Naive thymus-derived CD4-positive, alpha-beta T cell (primary cell): ENCODE data around the gene PFDN2. TPM values are rescaled to one million over a fixed set of nuclear protein-coding genes. Genes with fewer than 3 reads are reported as not detected.

ENCODE experiments used
- ATAC-seq: fragments of 150-1000 bp; cut with Tn5 transposase; 2 replicates; pipeline ENCODE4 v1.10.0; 2021; ENCODE audit warnings: mild to moderate bottlenecking, moderate library complexity
- CTCF ChIA-PET: fragments of 350-600 bp; sonication (Branson Sonifier 250); formaldehyde crosslinking; loops from one replicate; lab custom pipeline; 2021; ENCODE audit warnings: antibody characterized with exemption; lab: Charles Lee
- POLR2A ChIA-PET: fragments of 350-600 bp; sonication (Branson Sonifier 250); formaldehyde crosslinking; loops from one replicate; lab custom pipeline; 2021; ENCODE audit warnings: antibody characterized with exemption, inconsistent platforms; lab: Charles Lee
- DNase-seq, 9 donors: peaks; one replicate each; pipeline versions ENCODE4 v3.0.0 to v3.0.0-alpha.2; 2020 to 2022; ENCODE audit warnings: mixed read lengths in 1 of 9
- H3K27ac ChIP-seq: one replicate; pipeline ENCODE4 v1.7.0; 2013; ENCODE audit warnings: mild to moderate bottlenecking, low read depth, low read length, moderate library complexity
- H3K27me3 ChIP-seq, 2 donors: one replicate each; pipeline ENCODE4 v1.7.0; 2013; ENCODE audit warnings: low read length in 2 of 2, mild to moderate bottlenecking in 2 of 2, moderate library complexity in 2 of 2; ENCODE audit not compliant: control insufficient read depth in 2 of 2, insufficient read depth in 2 of 2
- H3K36me3 ChIP-seq, 3 experiments: 1 replicate in 2 of 3; 2 replicates in 1 of 3; pipeline ENCODE4 v1.7.0; 2013; ENCODE audit warnings: low read length in 3 of 3, mild to moderate bottlenecking in 3 of 3, moderate library complexity in 1 of 3; ENCODE audit not compliant: insufficient read depth in 3 of 3, control insufficient read depth in 2 of 3
- H3K4me1 ChIP-seq, 2 donors: one replicate each; pipeline ENCODE4 v1.7.0; 2013; ENCODE audit warnings: low read length in 2 of 2, mild to moderate bottlenecking in 2 of 2, moderate library complexity in 1 of 2; ENCODE audit not compliant: control insufficient read depth in 2 of 2, insufficient read depth in 2 of 2
- H3K4me3 ChIP-seq: 2 replicates; pipeline ENCODE4 v1.7.0; 2013; ENCODE audit warnings: mild to moderate bottlenecking, low read length
- H3K9me3 ChIP-seq, 3 experiments: 1 replicate in 2 of 3; 2 replicates in 1 of 3; pipeline ENCODE4 v1.7.0; 2013; ENCODE audit warnings: low read length in 3 of 3; ENCODE audit not compliant: control insufficient read depth in 2 of 3
- H3K27ac Mint-ChIP-seq, 9 donors: one replicate each; pipeline ENCODE4 v1.8.0; 2020 to 2022; ENCODE audit warnings: mixed read lengths in 9 of 9, mild to moderate bottlenecking in 8 of 9, moderate library complexity in 5 of 9, inconsistent platforms in 2 of 9
- H3K27me3 Mint-ChIP-seq, 5 donors: one replicate each; pipeline ENCODE4 v1.8.0; 2021 to 2022; ENCODE audit warnings: mixed read lengths in 5 of 5, mild to moderate bottlenecking in 1 of 5
- H3K36me3 Mint-ChIP-seq, 5 donors: one replicate each; pipeline ENCODE4 v1.8.0; 2020 to 2022; ENCODE audit warnings: mixed read lengths in 5 of 5, mild to moderate bottlenecking in 3 of 5, inconsistent platforms in 1 of 5
- H3K4me1 Mint-ChIP-seq, 7 donors: one replicate each; pipeline ENCODE4 v1.8.0; 2020 to 2022; ENCODE audit warnings: mixed read lengths in 7 of 7, mild to moderate bottlenecking in 3 of 7, inconsistent platforms in 1 of 7
- H3K4me3 Mint-ChIP-seq, 10 donors: one replicate each; pipeline ENCODE4 v1.8.0; 2020 to 2022; ENCODE audit warnings: mild to moderate bottlenecking in 10 of 10, mixed read lengths in 10 of 10, moderate library complexity in 6 of 10, inconsistent platforms in 2 of 10
- H3K9me3 Mint-ChIP-seq, 11 donors: one replicate each; pipeline ENCODE4 v1.8.0; 2020 to 2022; ENCODE audit warnings: mixed read lengths in 11 of 11, mild to moderate bottlenecking in 4 of 11, inconsistent platforms in 1 of 11, moderate library complexity in 1 of 11
- intact Hi-C, 2 donors: fragments of 100-400 bp; cut with micrococcal nuclease; formaldehyde crosslinking; loops; one replicate each; pipeline ENCODE4 v1.15.1; 2023
- polyA plus RNA-seq, 2 donors: library from polyadenylated mRNA; unstranded; fragments of 300-500 nt; fragmentation: Illumina TruSeq; gene quantifications; one replicate each; pipeline ENCODE4 v1.2.3, GENCODE V29; 2021
- total RNA-seq, 6 experiments: library from RNA in 5 of 6; stranded (reverse) in 5 of 6; gene quantifications; 1 replicate in 5 of 6; 2 replicates in 1 of 6; pipeline ENCODE4 v1.2.3 and lab custom pipeline; 2021 to 2026

Gene PFDN2
- total and polyA plus RNA-seq, 7 experiments from 2014 or later: 32.0 to 84.0 (median 37.1) TPM

- Mint-ChIP-seq H3K27me3 (no peaks in the 10 kb centered on the region), H3K4me3 (peak overlapping the region; percentile 29 to 99 (median 94)), H3K27ac (peak overlapping the region in 5 of 9 donors; percentile 10 to 76 (median 57)), H3K9me3 (no peaks in the 10 kb centered on the region), H3K36me3 (peaks cover 0 to 12% (median 0%) of the 10 kb centered on the region in 5 donors), H3K4me1 (peaks cover 52 to 91% (median 75%) of the 10 kb centered on the region in 7 donors)
- ChIA-PET CTCF (no interaction called here), POLR2A (no interaction called here)
- Histone ChIP-seq H3K9me3 (no peaks in the 10 kb centered on the region), H3K4me3 (no peak overlapping the region), H3K27ac (no peak overlapping the region), H3K4me1 (peaks cover 35 to 37% of the 10 kb centered on the region in 2 donors), H3K36me3 (peaks cover 0 to 16% (median under 1%) of the 10 kb centered on the region in 3 experiments), H3K27me3 (no peaks in the 10 kb centered on the region)
- DNase-seq (no peak), ATAC-seq (no peak)
- intact Hi-C loops: loop anchor here in 1 of 2 donors (5.0 kb wide), 1 partner anchor 318 kb away; the partner anchor contains the start of gene LY9
Measured at GRCh38 chr1:161115132-161115711, 2.6 kb downstream of the PFDN2 start.

- H3K9me3 ChIP-seq: no peaks in the 10 kb centered on the region
- ATAC-seq (no peak), DNase-seq (no peak)
- intact Hi-C loops: no loop called here
- Mint-ChIP-seq H3K27me3 (no peaks in the 10 kb centered on the region), H3K36me3 (peaks cover 0 to 12% (median 0%) of the 10 kb centered on the region in 5 donors), H3K27ac (peak overlapping the region in 2 of 9 donors; percentile 35 to 40), H3K4me3 (peak overlapping the region in 6 of 10 donors; percentile 2 to 38 (median 12)), H3K4me1 (peaks cover 47 to 84% (median 69%) of the 10 kb centered on the region in 7 donors), H3K9me3 (no peaks in the 10 kb centered on the region)
- peaks cover 30 to 35% of the 10 kb centered on the region in 2 donors for H3K4me1 ChIP-seq
- no peak overlapping the region for H3K27ac ChIP-seq
- H3K27me3 ChIP-seq: no peaks in the 10 kb centered on the region
- no peak overlapping the region for H3K4me3 ChIP-seq
- CTCF ChIA-PET: no interaction called here
- peaks cover 0 to 14% (median 0%) of the 10 kb centered on the region in 3 experiments for H3K36me3 ChIP-seq
- POLR2A ChIA-PET: no interaction called here
Measured at GRCh38 chr1:161114556-161114955, 3.3 kb downstream of the PFDN2 start.

GRCh38 chr1:161113915-161114314 is 3.9 kb downstream of the PFDN2 start:
- Mint-ChIP-seq H3K9me3 (no peaks in the 10 kb centered on the region), H3K36me3 (peaks cover 0 to 15% (median 1%) of the 10 kb centered on the region in 5 donors), H3K4me3 (peak overlapping the region in 3 of 10 donors; percentile 2 to 13 (median 11)), H3K27ac (peak overlapping the region in 3 of 9 donors; percentile 23 to 40 (median 35)), H3K4me1 (peaks cover 45 to 84% (median 68%) of the 10 kb centered on the region in 7 donors), H3K27me3 (no peaks in the 10 kb centered on the region)
- Histone ChIP-seq H3K27me3 (no peaks in the 10 kb centered on the region), H3K4me1 (peaks cover 24 to 28% of the 10 kb centered on the region in 2 donors), H3K36me3 (peaks cover 0 to 14% (median 0%) of the 10 kb centered on the region in 3 experiments), H3K9me3 (no peaks in the 10 kb centered on the region), H3K27ac (no peak overlapping the region), H3K4me3 (no peak overlapping the region)
- ChIA-PET POLR2A (interaction anchor here (1.2 kb wide), 1 partner anchor 17 kb away, joined by 3 read pairs; no protein-coding TSS in a partner anchor), CTCF (no interaction called here)
- intact Hi-C loops: no loop called here
- ATAC-seq (no peak), DNase-seq (no peak)

GRCh38 chr1:161111527-161111926 is 6.3 kb downstream of the PFDN2 start:
- ChIA-PET CTCF (interaction anchor here (0.6 to 1.4 kb wide), 2 partner anchors 8 to 14 kb away, joined by 4 read pairs; no protein-coding TSS in a partner anchor), POLR2A (interaction anchor here (0.7 to 1.4 kb wide), 7 partner anchors 17 to 80 kb away, joined by 3 to 5 read pairs (median 4); partner anchors contain the start of genes ARHGAP30, DEDD and USF1)
- DNase-seq: no peak
- H3K36me3 ChIP-seq: peaks cover 0 to 6% (median 0%) of the 10 kb centered on the region in 3 experiments
- peak overlapping the region in 4 of 9 donors; percentile 4 to 59 (median 22) for H3K27ac Mint-ChIP-seq
- H3K4me1 Mint-ChIP-seq: peaks cover 40 to 66% (median 55%) of the 10 kb centered on the region in 7 donors
- no peak overlapping the region for H3K27ac ChIP-seq
- H3K9me3 ChIP-seq: no peaks in the 10 kb centered on the region
- H3K27me3 ChIP-seq: no peaks in the 10 kb centered on the region
- peaks cover 0 to 20% (median 5%) of the 10 kb centered on the region in 5 donors for H3K36me3 Mint-ChIP-seq
- H3K4me3 Mint-ChIP-seq: peak overlapping the region in 1 of 10 donors; percentile 18
- H3K9me3 Mint-ChIP-seq: no peaks in the 10 kb centered on the region
- H3K4me3 ChIP-seq: no peak overlapping the region
- peaks cover 8 to 12% of the 10 kb centered on the region in 2 donors for H3K4me1 ChIP-seq
- no peaks in the 10 kb centered on the region for H3K27me3 Mint-ChIP-seq
- ATAC-seq: no peak
- intact Hi-C loops: no loop called here

- ATAC-seq (no peak), DNase-seq (no peak)
- ChIA-PET POLR2A (interaction anchor here (0.9 to 1.4 kb wide), 3 partner anchors 20 to 42 kb away, joined by 3 to 4 read pairs (median 3); partner anchors contain the start of genes ARHGAP30 and DEDD), CTCF (interaction anchor here (1.4 kb wide), 1 partner anchor 14 kb away, joined by 4 read pairs; no protein-coding TSS in a partner anchor)
- Histone ChIP-seq H3K4me3 (no peak overlapping the region), H3K27ac (no peak overlapping the region), H3K4me1 (peaks cover 4 to 8% of the 10 kb centered on the region in 2 donors), H3K36me3 (peaks cover 0 to 6% (median 0%) of the 10 kb centered on the region in 3 experiments), H3K9me3 (no peaks in the 10 kb centered on the region), H3K27me3 (no peaks in the 10 kb centered on the region)
- H3K36me3 Mint-ChIP-seq: peaks cover 0 to 24% (median 5%) of the 10 kb centered on the region in 5 donors
- H3K4me1 Mint-ChIP-seq: peaks cover 40 to 66% (median 55%) of the 10 kb centered on the region in 7 donors
- peaks cover 0 to 2% (median 0%) of the 10 kb centered on the region in 11 donors for H3K9me3 Mint-ChIP-seq
- H3K27me3 Mint-ChIP-seq: no peaks in the 10 kb centered on the region
- intact Hi-C loops: no loop called here
- H3K4me3 Mint-ChIP-seq: no peak overlapping the region
- peak overlapping the region in 4 of 9 donors; percentile 4 to 32 (median 18) for H3K27ac Mint-ChIP-seq
Measured at GRCh38 chr1:161111117-161111516, 6.7 kb downstream of the PFDN2 start.

GRCh38 chr1:161106431-161106830 is 11.4 kb downstream of the PFDN2 start:
- peaks cover 0 to 24% (median 5%) of the 10 kb centered on the region in 5 donors for H3K36me3 Mint-ChIP-seq
- no peak overlapping the region for H3K4me3 Mint-ChIP-seq
- no peaks in the 10 kb centered on the region for H3K27me3 ChIP-seq
- no peak for ATAC-seq
- no peak overlapping the region for H3K4me3 ChIP-seq
- H3K9me3 ChIP-seq: no peaks in the 10 kb centered on the region
- peak overlapping the region in 3 of 9 donors; percentile 8 to 43 (median 23) for H3K27ac Mint-ChIP-seq
- H3K27ac ChIP-seq: no peak overlapping the region
- H3K36me3 ChIP-seq: peaks cover 0 to 14% (median 4%) of the 10 kb centered on the region in 3 experiments
- CTCF ChIA-PET: interaction anchor here (0.7 to 1.1 kb wide), 2 partner anchors 9 to 150 kb away, joined by 3 read pairs; no protein-coding TSS in a partner anchor
- POLR2A ChIA-PET: interaction anchor here (0.6 to 1.0 kb wide), 2 partner anchors 61 to 236 kb away, joined by 3 to 5 read pairs; partner anchors contain the start of gene USF1
- H3K4me1 ChIP-seq: no peaks in the 10 kb centered on the region
- peaks cover 0 to 2% (median 0%) of the 10 kb centered on the region in 11 donors for H3K9me3 Mint-ChIP-seq
- H3K4me1 Mint-ChIP-seq: peaks cover 21 to 34% (median 25%) of the 10 kb centered on the region in 7 donors
- no peak for DNase-seq
- H3K27me3 Mint-ChIP-seq: no peaks in the 10 kb centered on the region
- intact Hi-C loops: no loop called here
